Thyroid gland (tissue), 4 donors: Measurements from ENCODE around the gene NDEL1. TPM values are rescaled to one million over a fixed set of nuclear protein-coding genes. Genes with fewer than 3 reads are reported as not detected.

Experiments used
- DNase-seq, 2 donors: peaks; one replicate each; pipeline ENCODE4 v3.0.0-alpha.2; 2019
- H3K27ac ChIP-seq, 3 donors: fragments of 200-600 bp; sonication (generic); 1 replicate in 2 of 3; 2 replicates in 1 of 3; pipeline ENCODE4 v1.5.1; 2016 to 2019; ENCODE audit warnings: mild to moderate bottlenecking in 1 of 3, moderate library complexity in 1 of 3
- H3K27me3 ChIP-seq: fragments of 200-600 bp; sonication (generic); one replicate; pipeline ENCODE4 v1.5.1; 2019
- H3K36me3 ChIP-seq, 2 donors: fragments of 200-600 bp; sonication (generic); one replicate each; pipeline ENCODE4 v1.5.1; 2016 to 2019
- H3K4me1 ChIP-seq, 2 donors: fragments of 200-600 bp; sonication (generic); one replicate each; pipeline ENCODE4 v1.5.1; 2017 to 2019
- H3K4me3 ChIP-seq, 3 donors: fragments of 200-600 bp; sonication (generic); replicated peaks in 1 of 3; 1 replicate in 2 of 3; 2 replicates in 1 of 3; pipeline ENCODE4 v1.5.1; 2016; ENCODE audit warnings: mild to moderate bottlenecking in 1 of 3
- H3K9me3 ChIP-seq: fragments of 200-600 bp; sonication (generic); one replicate; pipeline ENCODE4 v1.5.1; 2017
- POLR2A ChIP-seq, 2 donors: fragments of 450-650 bp; IDR thresholded peaks; one replicate each; pipeline ENCODE4 v1.6.1; 2017; ENCODE audit warnings: antibody characterized with exemption in 2 of 2, mild to moderate bottlenecking in 2 of 2, moderate library complexity in 1 of 2
- WGBS, 2 donors: methylation state at CpG; one replicate each; pipeline ENCODE4 v1.1.5; 2017; 5-methylcytosine and 5-hydroxymethylcytosine counted together
- intact Hi-C: fragments of 100-400 bp; cut with DNase I; formaldehyde crosslinking; loops from one replicate; pipeline ENCODE4 v1.15.1; 2023
- total RNA-seq, 4 donors: library from RNA; depleted of rRNA; stranded (reverse); fragments of >200 nt; gene quantifications; one replicate each; pipeline ENCODE4 v1.2.3, GENCODE V29; 2016
- TF ChIP-seq, protein P1 (sequence below), 6 experiments: fragments of 200-600 bp in 3 of 6; fragments of 450-650 bp in 3 of 6; sonication (generic) in 3 of 6; IDR thresholded peaks; one replicate each; pipeline ENCODE4 v1.5.1; 2016 to 2019; ENCODE audit warnings: antibody characterized with exemption in 6 of 6, mild to moderate bottlenecking in 2 of 6, inconsistent platforms in 1 of 6, moderate library complexity in 1 of 6

Gene NDEL1, protein sequence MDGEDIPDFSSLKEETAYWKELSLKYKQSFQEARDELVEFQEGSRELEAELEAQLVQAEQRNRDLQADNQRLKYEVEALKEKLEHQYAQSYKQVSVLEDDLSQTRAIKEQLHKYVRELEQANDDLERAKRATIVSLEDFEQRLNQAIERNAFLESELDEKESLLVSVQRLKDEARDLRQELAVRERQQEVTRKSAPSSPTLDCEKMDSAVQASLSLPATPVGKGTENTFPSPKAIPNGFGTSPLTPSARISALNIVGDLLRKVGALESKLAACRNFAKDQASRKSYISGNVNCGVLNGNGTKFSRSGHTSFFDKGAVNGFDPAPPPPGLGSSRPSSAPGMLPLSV
- total RNA-seq, result 10 to 100 TPM; 56.0 to 77.7 (median 59.5) TPM

DNA sequence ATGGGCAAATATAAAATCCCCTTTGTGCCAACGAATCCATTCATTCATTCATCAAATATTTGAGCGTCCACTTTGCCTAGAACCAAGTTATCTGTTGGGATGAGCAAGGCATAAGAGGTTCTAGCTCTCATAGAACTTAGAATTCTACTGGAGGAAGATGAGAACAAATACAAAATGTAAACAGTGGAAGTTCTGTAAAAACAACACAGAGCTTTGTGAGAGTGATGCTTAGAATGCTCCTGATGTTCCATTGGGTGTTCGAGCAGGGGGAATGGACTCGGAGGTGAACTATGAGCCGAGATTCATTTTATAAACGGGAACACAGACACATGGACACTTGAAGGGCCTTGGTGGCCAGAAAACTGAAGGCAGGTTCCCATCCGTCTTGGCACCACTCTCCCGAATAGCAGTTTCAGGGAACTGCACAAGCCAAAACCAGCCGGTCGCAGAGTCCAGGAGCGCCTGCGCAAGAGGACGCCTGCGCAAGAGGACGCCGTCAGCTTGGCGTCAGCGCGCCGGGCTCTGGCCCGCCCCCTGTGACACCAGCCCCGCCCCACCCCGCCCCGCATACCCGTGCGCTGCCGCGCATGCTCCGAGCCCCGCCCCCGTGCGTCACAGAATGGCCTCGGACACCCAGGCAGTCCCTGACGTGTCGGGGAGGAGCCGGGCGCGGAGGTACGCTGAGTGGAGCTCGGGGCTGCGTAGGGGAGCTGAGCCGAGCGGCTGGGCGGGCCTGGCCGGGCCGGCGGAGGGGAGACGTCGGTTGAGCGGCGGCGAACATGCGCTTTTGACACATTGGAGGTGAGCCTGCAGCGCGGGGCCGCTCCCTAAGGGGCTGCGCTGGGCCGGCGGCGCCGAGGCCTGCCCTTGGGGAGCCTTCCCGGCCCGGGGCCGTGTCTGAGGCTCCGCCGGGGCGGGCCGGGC lies at the start of gene NDEL1:
NDEL1 (plus strand) TSS at position 640 of the 924 bp plus-strand sequence. CDS start 8,388 bp downstream, outside the sequence.
- DNase-seq, result peak; percentile 99
- intact Hi-C loops, result no loop called here
- H3K27ac ChIP-seq, result peak within 1 kb of the TSS; percentile 95 to 99 (median 99)
- peak; percentile 97 to 99 for TF ChIP-seq POLR2A (IDR thresholded peaks at IDR 0.05)
- TF ChIP-seq, protein P1, sequence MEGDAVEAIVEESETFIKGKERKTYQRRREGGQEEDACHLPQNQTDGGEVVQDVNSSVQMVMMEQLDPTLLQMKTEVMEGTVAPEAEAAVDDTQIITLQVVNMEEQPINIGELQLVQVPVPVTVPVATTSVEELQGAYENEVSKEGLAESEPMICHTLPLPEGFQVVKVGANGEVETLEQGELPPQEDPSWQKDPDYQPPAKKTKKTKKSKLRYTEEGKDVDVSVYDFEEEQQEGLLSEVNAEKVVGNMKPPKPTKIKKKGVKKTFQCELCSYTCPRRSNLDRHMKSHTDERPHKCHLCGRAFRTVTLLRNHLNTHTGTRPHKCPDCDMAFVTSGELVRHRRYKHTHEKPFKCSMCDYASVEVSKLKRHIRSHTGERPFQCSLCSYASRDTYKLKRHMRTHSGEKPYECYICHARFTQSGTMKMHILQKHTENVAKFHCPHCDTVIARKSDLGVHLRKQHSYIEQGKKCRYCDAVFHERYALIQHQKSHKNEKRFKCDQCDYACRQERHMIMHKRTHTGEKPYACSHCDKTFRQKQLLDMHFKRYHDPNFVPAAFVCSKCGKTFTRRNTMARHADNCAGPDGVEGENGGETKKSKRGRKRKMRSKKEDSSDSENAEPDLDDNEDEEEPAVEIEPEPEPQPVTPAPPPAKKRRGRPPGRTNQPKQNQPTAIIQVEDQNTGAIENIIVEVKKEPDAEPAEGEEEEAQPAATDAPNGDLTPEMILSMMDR (IDR thresholded peaks at IDR 0.05), result no peak
- H3K27me3 ChIP-seq, result no peaks in the 10 kb centered on the region
- peaks cover 0 to 10% of the 10 kb centered on the region in 2 donors for H3K4me1 ChIP-seq
- H3K36me3 ChIP-seq, result peaks cover 3 to 4% of the 10 kb centered on the region in 2 donors
- peak within 1 kb of the TSS; percentile 76 to 92 (median 78) for H3K4me3 ChIP-seq
- 13 to 16% methylated on average over 10 of the region's 68 CpGs for WGBS, 2 donors
- no peaks in the 10 kb centered on the region for H3K9me3 ChIP-seq

DNA sequence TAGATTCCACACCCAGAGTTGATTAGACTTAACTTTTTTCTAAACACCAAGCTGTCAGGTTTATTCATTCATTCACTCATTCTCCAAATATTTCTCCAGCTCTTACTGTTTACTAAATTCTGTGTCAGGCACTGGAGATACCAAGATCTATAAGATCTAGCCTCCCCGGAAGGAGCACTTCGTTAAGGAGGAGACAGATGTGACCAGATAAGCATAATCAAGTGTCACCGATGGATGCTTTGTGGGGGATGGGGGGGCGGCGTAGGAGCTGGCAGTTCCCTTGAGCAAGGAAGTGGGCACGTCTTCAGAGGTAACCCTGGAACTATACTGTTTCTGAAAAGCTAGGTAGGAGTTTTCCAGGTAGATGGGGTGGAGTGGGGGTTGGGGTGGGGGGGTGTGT lies 48.8 kb upstream of the NDEL1 start:
- H3K9me3 ChIP-seq, result no peaks in the 10 kb centered on the region
- no peaks in the 10 kb centered on the region for H3K27me3 ChIP-seq
- no peaks in the 10 kb centered on the region for H3K36me3 ChIP-seq
- WGBS, 2 donors, result 56 to 59% methylated on average over 6 of the region's 6 CpGs
- no peak overlapping the region for H3K4me3 ChIP-seq
- no peak overlapping the region for H3K27ac ChIP-seq
- intact Hi-C loops, result no loop called here
- H3K4me1 ChIP-seq, result peaks cover 11 to 12% of the 10 kb centered on the region in 2 donors
- no peak for DNase-seq
- TF ChIP-seq, protein P1 (IDR thresholded peaks at IDR 0.05), result no peak
- no peak for TF ChIP-seq POLR2A (IDR thresholded peaks at IDR 0.05)

DNA sequence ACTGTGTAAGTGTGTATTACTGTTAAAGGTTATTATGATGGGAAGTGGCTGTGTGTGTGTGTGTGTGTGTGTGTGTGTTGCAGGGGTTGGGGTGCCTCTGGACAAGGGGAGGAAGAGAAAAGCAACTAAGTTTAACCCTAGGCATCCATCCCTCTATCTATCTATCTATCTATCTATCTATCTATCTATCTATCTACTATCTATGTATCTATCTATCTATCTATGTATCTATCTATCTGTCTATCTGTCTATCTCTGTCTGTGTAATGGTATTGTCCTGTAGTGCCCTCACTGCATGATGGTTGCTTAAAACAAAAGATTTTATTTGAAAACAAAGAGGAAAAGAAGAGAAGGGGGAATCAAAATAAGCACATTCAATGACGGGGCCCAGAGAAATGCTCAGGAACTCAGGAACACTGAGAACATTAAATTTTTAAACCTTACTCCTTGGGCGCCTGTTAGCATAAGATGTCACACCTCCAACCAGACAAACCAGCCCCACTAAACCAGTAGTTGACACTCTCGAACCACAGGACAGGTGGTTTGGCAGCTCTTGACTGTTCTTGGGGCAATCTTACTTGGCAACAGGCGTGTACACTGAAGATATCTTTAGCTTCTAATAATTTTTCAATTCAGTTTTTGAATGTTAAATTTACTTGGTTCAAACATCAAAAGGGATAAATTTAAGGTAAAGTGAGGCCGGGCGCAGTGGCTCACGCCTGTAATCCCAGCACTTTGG lies 47.6 kb upstream of the NDEL1 start:
- no peak for TF ChIP-seq POLR2A (IDR thresholded peaks at IDR 0.05)
- TF ChIP-seq, protein P1 (IDR thresholded peaks at IDR 0.05), result no peak
- Histone ChIP-seq H3K4me1 (peaks cover 4 to 8% of the 10 kb centered on the region in 2 donors), H3K4me3 (no peak overlapping the region), H3K9me3 (no peaks in the 10 kb centered on the region), H3K27me3 (no peaks in the 10 kb centered on the region), H3K27ac (no peak overlapping the region), H3K36me3 (no peaks in the 10 kb centered on the region)
- WGBS, 2 donors, result 91 to 94% methylated on average over 7 of the region's 7 CpGs
- intact Hi-C loops, result no loop called here
- no peak for DNase-seq

DNA sequence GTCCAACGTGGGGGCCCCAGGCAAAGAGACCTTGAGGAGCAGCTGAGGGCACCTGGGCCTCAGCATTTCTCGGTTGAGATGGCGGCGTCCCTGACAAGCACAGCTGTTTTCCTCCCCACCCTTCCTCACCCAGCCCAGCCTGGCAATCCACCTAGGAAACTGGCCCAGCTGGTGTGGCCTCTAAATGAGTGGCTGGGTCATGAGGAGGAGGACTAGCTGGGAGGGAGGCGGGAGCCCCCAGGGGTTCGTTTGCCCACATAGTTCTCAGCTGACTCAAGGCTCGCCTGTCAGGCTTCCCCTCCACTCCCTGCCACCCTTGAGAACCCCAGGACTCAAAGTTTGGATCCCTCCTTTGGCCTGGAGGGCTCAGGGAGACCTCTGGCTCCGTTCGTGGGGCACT lies 44.0 kb upstream of the NDEL1 start:
- no peak overlapping the region for H3K4me3 ChIP-seq
- H3K36me3 ChIP-seq, result no peaks in the 10 kb centered on the region
- intact Hi-C loops, result no loop called here
- TF ChIP-seq POLR2A (IDR thresholded peaks at IDR 0.05), result no peak
- TF ChIP-seq, protein P1 (IDR thresholded peaks at IDR 0.05), result no peak
- no peaks in the 10 kb centered on the region for H3K4me1 ChIP-seq
- WGBS, 2 donors, result 13 to 38% methylated on average over 3 to 9 of the region's 9 CpGs
- no peak for DNase-seq
- H3K27ac ChIP-seq, result no peak overlapping the region
- no peaks in the 10 kb centered on the region for H3K9me3 ChIP-seq
- H3K27me3 ChIP-seq, result no peaks in the 10 kb centered on the region
